ENCODE data around the gene PACS2.
"Not testable (repeated sequence)": the region's sequence is repeated elsewhere in the genome, so short reads cannot be mapped to it uniquely, and the experiment has no call there.

PACS2 gene

GRCh38 chr14:105329411-105330150 is 15.0 kb downstream of the PACS2 start:
- no peak for DNase-seq (ENCODE audit: extremely low read depth in 1 of 2, low read depth in 1 of 2)

- DNase-seq (ENCODE audit: extremely low read depth in 1 of 2, low read depth in 1 of 2) = no peak
These were observed 15.9 kb downstream of the PACS2 start for GRCh38 chr14:105330491-105330895.

DNA sequence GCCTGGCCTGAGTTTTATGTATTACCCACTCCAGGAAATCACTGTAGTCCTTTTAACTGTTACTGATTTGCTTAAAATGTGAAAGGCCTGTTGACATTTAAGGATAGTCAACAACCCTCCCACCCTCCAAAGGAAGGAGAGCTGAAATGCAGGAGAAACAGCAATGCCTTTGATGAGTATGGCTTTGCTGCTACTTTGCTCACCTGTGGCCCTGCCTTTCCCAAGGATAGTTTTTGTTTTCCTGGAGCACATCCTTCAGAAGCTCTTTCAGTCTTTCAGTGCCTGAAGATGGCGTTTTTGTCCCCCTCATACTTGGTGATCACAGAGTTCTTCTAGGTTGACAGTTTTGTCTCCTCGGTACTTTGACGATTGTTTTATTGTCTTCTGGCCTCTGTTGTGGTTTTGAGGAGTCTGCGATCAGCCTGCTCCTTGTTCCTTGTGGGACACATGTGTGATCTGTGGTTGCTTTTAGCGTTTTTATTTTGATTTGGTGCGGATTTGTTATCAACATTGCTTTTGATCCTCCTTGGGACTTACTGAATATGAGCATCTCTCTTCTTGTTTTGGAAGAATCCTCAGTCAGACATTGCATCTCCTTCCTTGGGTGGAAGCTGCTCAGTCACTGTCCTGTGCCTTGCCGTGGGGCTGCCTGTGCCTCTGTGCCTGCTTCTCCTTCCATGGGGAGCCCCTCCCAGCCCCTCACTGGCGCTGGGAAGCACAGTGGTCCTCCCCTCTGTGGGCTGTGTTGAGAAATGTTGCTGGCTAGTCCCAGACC is 17.2 kb downstream of the PACS2 start:
- DNase-seq (ENCODE audit: extremely low read depth in 1 of 2, low read depth in 1 of 2) = no peak

DNA sequence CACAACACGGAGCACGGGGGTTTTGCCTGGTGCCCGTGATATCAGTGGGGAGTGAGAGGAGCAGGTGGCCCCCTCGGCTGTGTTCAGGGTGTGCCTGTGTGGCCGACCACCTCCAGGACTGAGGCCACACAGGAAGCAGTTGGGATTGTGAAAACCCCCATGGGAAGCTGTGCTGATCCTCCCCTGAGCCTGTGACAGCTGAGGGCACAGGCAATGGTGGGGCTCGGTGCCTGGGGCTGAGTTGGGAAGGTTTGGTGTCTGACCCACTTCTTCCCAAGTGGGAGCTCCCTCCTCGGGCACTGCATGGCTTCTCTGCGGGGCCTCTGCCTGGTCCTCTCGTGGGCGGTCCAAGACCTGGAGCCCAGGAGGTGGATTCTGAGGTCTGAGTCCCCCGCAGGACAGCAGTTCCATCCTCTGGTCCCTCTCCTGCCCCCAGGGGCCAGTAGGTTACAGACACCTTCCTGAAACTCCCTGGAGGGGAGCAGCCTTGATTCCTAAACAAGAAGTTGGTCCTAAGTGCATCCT is 17.9 kb downstream of the PACS2 start:
- no peak for DNase-seq (ENCODE audit: extremely low read depth in 1 of 2, low read depth in 1 of 2)

DNA sequence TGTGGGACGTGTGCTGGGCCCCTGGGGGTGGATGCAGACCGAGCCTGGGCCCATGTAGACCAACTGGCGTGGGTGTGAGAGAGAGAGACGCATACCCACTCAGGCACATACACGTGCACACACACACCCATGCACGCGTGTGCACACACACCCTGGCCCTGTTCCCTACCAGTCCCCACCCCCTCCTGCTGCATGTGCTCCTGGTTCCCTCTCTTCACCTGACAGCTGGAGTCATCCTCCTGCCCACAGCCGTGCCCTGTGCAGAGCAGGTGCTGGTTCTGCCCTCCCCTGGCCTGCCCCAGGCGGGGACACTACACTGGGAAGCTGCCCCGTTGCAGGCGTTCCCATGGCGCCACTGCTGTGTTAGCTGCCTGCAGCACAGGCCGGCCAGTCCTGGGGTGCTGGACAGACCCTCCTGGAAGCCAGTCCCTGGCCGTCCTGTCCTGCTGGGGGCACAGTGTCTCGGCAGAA is 18.5 kb downstream of the PACS2 start:
- no peak for DNase-seq (ENCODE audit: extremely low read depth in 1 of 2, low read depth in 1 of 2)

GRCh38 chr14:105333613-105334364 is 19.2 kb downstream of the PACS2 start:
- DNase-seq (ENCODE audit: extremely low read depth in 1 of 2, low read depth in 1 of 2) = no peak

DNA sequence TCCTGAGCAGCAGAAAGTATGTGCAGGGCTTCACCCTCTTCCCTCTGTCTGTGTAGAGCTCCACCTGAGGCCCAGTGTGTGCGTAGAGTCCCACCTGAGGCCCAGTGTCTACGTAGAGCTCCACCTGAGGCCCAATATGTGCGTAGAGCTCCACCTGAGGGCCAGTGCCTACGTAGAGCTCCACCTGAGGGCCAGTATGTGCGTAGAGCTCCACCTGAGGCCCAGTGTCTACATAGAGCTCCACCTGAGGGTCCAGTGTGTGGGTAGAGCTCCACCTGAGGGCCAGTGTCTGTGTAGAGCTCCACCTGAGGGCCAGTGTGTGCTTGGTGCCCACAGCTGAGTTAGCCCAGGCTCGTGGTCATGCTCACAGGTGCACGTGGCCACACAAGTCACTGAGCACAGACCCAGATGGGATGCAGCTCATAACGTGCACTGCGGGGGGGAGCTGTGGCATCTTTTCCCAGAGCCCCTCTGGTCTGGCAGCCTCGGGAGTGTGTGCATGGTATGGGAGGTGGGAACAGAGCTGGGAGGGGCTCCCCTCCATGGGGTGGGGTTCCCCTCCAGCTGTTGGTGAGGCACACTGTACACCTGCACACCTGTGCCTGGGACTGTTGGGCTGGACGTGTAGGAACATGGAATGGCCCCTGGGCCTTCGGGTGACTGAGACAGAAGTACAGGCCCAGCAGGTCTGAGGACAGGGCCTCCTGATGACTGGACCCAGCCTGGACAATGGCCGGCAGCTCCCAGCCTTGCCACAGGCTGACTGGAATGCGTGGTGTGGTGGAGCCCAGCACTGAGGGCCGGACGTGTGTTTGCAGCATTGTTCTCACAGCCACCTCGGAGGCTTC is 20.1 kb downstream of the PACS2 start:
- no peak for DNase-seq (ENCODE audit: extremely low read depth in 1 of 2, low read depth in 1 of 2)

- not testable (repeated sequence) for DNase-seq (ENCODE audit: extremely low read depth in 1 of 2, low read depth in 1 of 2)
These were observed 20.6 kb downstream of the PACS2 start for GRCh38 chr14:105335231-105335542.

- DNase-seq (ENCODE audit: extremely low read depth in 1 of 2, low read depth in 1 of 2) = no peak
These were observed 21.4 kb downstream of the PACS2 start for GRCh38 chr14:105335735-105336476.

DNA sequence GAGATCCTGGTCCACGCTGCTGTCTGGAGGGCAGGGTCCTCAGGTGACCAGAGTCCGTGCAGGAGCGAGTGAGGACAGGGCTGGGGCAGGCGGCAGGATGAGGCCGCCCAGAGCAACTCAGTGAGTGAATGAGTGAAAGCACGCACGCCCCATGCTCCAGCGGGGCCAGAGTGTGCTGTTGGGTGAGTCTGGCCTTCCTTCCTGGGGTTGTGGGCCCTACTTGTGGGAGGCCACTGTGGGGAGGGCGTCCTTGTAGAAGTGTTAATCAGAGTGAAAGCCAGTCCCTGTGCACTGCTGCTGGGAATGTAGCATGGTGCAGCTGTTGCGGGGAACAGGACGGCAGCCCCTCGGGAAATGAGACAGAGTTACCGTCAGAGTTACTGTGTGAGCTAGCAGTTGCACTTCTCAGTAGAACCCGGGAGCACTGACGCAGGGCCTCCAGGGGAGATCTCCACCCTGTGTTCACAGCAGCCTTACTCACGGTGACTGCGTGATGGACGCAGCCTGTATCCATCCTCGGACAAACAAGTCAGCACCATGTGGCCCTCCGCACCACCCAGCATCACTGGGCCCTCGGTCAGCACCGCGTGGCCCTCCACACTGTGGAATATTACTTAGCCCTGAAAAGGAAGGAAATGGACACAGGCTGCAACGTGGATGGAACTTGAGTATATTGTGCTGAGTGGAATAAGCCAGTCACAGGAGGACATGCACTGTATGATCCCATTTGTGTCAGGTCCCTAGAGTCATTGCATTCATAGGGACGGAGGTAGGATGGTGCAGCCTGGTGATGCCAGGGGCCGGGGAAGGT is 22.1 kb downstream of the PACS2 start:
- no peak for DNase-seq (ENCODE audit: extremely low read depth in 1 of 2, low read depth in 1 of 2)

DNA sequence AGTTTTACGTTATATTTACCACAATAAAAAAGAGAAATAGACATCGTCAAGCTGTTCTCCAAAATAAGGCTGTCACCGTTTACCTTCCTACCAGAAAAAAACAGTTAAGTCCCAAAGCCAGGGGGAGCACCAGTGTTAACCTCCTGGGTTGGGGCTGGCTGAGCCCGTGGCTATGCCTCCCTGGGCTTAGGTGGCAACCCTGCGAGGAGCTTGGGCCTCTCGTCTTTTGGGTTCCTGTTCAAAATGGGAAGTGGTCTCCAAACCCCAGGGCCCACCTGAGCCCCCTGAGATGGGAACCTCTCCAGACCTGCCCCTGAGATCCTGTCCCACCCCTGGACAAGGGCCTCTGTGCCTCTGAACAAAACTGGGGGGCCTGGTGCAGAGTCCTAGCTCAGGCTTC is 22.9 kb downstream of the PACS2 start:
- no peak for DNase-seq (ENCODE audit: extremely low read depth in 1 of 2, low read depth in 1 of 2)

GRCh38 chr14:105337966-105338741 is 23.6 kb downstream of the PACS2 start:
- no peak for DNase-seq (ENCODE audit: extremely low read depth in 1 of 2, low read depth in 1 of 2)

DNA sequence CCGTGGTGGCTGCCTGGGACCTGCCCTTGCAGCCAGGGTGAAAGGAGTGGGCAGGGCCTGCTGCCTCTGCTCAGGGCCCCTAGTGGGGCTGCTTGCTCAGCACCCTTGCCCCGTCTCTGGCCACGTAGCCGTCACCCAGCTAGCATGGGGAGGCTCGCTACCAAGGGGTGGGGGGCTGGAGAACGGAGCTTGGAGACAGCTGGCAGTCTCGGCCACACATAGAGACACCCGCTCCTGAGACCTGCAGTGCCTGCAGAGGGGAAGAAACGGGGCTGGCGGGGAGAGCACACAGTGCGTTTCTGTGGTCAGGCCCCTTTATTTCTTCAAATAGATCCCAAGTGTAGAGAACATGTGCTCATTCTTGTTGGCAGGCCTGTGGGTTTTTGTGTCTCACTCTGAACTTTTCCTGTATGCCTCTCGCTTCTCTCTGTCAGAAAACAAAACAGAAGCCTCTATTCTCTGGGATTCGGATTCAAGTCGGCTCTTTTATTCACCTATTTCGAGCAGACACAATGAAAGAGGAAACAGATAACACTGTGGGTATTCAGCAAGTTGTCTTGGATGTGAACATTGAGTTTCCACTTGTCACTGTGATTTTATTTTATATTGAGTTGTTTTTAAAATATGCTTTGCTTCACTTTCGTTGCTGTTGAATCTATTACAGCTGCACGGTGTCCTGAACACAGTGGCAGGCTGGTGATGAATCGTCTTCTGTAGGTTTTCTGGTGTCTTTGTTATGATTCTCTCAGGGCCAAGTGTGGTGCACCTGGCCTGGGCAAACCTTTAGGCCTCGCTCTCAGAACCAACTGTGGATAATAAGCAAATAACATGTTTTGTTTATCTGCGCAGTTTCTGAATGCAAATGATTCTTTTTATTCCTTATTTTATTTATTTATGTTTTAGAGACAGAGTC is 26.5 kb downstream of the PACS2 start:
- no peak for DNase-seq (ENCODE audit: extremely low read depth in 1 of 2, low read depth in 1 of 2)

DNA sequence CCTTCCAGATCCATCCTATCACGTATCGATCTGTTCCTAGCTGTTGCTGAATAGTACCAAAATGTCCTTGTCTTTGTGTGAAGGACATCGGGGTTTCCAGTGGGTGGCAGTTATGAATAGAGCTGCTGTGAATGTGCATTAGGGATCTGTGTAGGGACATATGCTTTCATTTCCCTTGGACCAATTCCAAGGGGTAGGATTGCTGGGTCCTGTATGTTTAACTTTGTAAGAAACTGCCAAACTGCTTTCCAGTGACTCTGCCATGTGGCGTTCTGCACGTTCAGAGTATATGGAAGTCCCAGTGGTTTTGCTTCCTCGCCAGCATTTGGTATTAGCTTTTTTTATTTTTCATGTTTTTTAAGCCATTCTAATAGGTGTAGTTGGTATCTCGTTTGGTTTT is 28.6 kb downstream of the PACS2 start:
- DNase-seq (ENCODE audit: extremely low read depth in 1 of 2, low read depth in 1 of 2) = no peak

DNA sequence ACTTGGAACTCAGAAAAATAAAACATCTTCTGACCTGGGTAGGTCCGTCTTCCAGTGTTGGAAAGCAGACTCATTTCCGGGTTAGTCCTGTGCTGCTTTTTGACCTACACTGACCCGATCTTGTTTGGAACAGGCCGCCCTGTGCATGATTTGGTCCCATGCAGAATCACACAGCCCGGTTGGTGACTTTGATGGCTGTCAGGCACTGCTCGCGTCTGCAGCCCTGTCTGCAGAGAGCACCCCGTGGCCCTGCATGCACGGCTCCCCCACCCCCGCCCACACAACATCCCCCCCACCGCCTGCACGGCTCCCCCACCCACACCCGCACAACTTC is 31.6 kb downstream of the PACS2 start:
- no peak for DNase-seq (ENCODE audit: extremely low read depth in 1 of 2, low read depth in 1 of 2)

DNA sequence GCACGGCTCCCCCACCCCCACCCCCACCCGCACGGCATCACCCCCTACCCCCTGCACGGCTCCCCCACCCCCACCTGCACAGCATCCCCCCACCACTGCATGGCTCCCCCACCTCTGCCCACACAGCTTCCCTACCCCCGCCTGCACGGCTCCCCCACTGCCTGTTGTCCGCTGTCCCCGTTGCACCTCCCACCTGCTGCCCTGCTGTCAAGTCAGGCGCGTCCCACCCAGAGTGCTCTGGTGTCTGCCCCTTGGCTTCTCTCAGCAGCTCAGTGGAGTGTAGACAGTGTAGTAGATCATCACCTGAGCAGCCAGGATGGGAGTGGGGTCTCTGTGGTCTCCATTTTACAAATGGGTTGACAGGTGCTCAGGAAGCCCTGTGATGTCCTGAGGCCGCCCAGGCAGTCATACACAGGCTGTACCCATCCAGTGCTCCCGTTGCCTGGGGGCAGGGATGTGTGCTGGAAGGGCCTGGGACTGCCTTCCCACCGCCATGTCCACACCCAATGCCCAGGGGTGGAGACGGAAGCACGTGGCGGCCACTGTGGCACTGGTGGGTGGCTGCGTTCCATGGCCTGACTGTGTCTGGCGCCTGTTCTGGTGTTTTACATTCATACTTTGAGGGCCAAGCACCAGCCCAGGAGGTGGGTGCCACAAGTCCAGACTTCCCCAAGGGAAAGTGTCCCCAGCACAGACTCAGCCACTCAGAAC is 32.5 kb downstream of the PACS2 start:
- DNase-seq (ENCODE audit: extremely low read depth in 1 of 2, low read depth in 1 of 2) = no peak

- no peak for DNase-seq (ENCODE audit: extremely low read depth in 1 of 2, low read depth in 1 of 2)
These were observed 33.0 kb downstream of the PACS2 start for GRCh38 chr14:105347587-105347968.
